RWPE2 (cell line): Measurements from ENCODE around the gene POU2AF3.

ENCODE experiments used
- ATAC-seq: fragments of 200-7000 bp; cut with Tn5 transposase; 3 replicates; pipeline ENCODE4 v1.9.1; 2021; ENCODE audit warnings: low read depth
- DNase-seq: peaks from one replicate; pipeline ENCODE4 v3.0.0-alpha.2; 2020; ENCODE audit warnings: low spot score
- H3K27ac ChIP-seq: fragments of 450-650 bp; 2 replicates; pipeline ENCODE4 v1.5.1; 2017; ENCODE audit warnings: mild to moderate bottlenecking; ENCODE audit not compliant: poor library complexity, severe bottlenecking
- H3K27me3 ChIP-seq: fragments of 250-450 bp; sonication (Bioruptor Pico); 2 replicates; pipeline ENCODE4 v1.5.1; 2021; ENCODE audit warnings: mild to moderate bottlenecking, moderate library complexity; ENCODE audit not compliant: insufficient read depth, poor library complexity, severe bottlenecking
- H3K36me3 ChIP-seq: fragments of 250-450 bp; sonication (Bioruptor Pico); 2 replicates; pipeline ENCODE4 v1.5.1; 2020; ENCODE audit warnings: low read depth, mild to moderate bottlenecking, moderate library complexity
- H3K4me1 ChIP-seq: fragments of 250-450 bp; sonication (Bioruptor Pico); 2 replicates; pipeline ENCODE4 v1.5.1; 2021; ENCODE audit warnings: mild to moderate bottlenecking, moderate library complexity; ENCODE audit not compliant: insufficient read depth, poor library complexity, severe bottlenecking
- H3K4me3 ChIP-seq: fragments of 250-450 bp; sonication (Bioruptor Pico); 2 replicates; pipeline ENCODE4 v1.5.1; 2021; ENCODE audit warnings: mild to moderate bottlenecking, moderate library complexity; ENCODE audit not compliant: severe bottlenecking
- H3K9me3 ChIP-seq: fragments of 250-450 bp; sonication (Bioruptor Pico); 2 replicates; pipeline ENCODE4 v1.5.1; 2021; ENCODE audit warnings: mild to moderate bottlenecking, moderate library complexity; ENCODE audit not compliant: severe bottlenecking
- CTCF ChIP-seq: fragments of 450-650 bp; IDR thresholded peaks from one replicate; pipeline ENCODE4 v1.5.1; 2017; ENCODE audit warnings: mild to moderate bottlenecking, moderate library complexity; ENCODE audit not compliant: poor library complexity, severe bottlenecking

Gene POU2AF3

GRCh38 chr11:111324277-111324720, 26.0 kb downstream of the POU2AF3 start:
- Histone ChIP-seq H3K36me3 (no peaks in the 10 kb centered on the region), H3K27me3 (no peaks in the 10 kb centered on the region), H3K27ac (no peak overlapping the region), H3K4me3 (no peak overlapping the region), H3K9me3 (no peaks in the 10 kb centered on the region), H3K4me1 (no peaks in the 10 kb centered on the region)
- DNase-seq (no peak), ATAC-seq (no peak)
- TF ChIP-seq CTCF = no peak

DNA sequence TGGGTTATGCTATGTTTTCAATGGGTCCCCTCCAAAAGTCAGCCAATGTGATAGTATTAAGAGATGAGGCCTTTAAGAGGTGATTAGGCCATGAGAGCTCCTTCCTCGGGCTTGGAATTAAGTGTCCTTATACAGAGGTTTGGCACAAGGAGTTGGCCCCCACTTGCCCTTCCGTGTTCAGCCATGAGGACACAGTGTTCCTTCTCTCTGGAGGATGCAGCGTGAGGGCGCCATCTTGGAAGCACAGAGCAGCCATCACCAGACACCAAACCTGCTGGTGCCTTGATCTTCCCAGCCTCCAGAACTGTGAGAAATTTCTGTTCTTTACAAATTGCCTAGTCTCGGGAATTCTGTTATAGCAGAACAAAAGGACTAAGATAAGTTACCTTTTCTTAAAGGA, 26.9 kb downstream of the POU2AF3 start:
- H3K36me3 ChIP-seq = no peaks in the 10 kb centered on the region
- H3K9me3 ChIP-seq = no peaks in the 10 kb centered on the region
- no peaks in the 10 kb centered on the region for H3K27me3 ChIP-seq
- TF ChIP-seq CTCF = no peak
- DNase-seq = no peak
- H3K4me1 ChIP-seq = no peaks in the 10 kb centered on the region
- H3K4me3 ChIP-seq = no peak overlapping the region
- H3K27ac ChIP-seq = no peak overlapping the region
- ATAC-seq = no peak

DNA sequence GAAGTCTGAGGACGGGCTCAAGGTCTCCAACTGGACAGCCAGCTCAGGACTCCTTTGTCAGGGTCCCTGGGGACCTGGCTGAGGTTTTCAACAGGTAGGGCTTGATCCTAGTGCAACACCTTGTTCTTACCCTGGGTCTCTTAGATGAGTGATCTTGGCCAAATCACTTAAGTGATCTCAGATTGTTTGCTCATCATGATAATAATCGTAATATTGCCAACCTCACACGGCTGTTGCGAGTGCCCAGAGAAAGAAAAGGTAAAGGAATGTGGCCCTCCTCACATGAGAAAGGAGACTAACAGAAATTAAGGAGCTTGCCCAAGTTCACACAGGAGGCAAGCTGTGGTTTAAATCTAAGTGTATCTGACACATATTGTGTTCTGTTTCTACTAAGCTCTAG, 28.5 kb downstream of the POU2AF3 start:
- H3K27me3 ChIP-seq = no peaks in the 10 kb centered on the region
- H3K4me3 ChIP-seq = no peak overlapping the region
- H3K9me3 ChIP-seq = no peaks in the 10 kb centered on the region
- no peaks in the 10 kb centered on the region for H3K36me3 ChIP-seq
- no peak for DNase-seq
- no peak for ATAC-seq
- H3K4me1 ChIP-seq = no peaks in the 10 kb centered on the region
- H3K27ac ChIP-seq = no peak overlapping the region
- TF ChIP-seq CTCF = no peak

GRCh38 chr11:111327908-111328624, 29.7 kb downstream of the POU2AF3 start:
- Histone ChIP-seq H3K4me3 (no peak overlapping the region), H3K36me3 (no peaks in the 10 kb centered on the region), H3K4me1 (no peaks in the 10 kb centered on the region), H3K27ac (no peak overlapping the region), H3K27me3 (no peaks in the 10 kb centered on the region), H3K9me3 (no peaks in the 10 kb centered on the region)
- DNase-seq (no peak), ATAC-seq (no peak)
- TF ChIP-seq CTCF = no peak
